PFSK-1 (cell line): ENCODE measurements around the gene AGR2.

Experiments used
- FOXP2 ChIP-seq: optimal IDR thresholded peaks from 2 replicates; pipeline ENCODE3; 2011; ENCODE audit warnings: borderline replicate concordance, control low read depth, inconsistent platforms; ENCODE audit not compliant: insufficient read depth; ENCODE audit errors: extremely low read length, extremely low read depth
- POLR2AphosphoS5 ChIP-seq: IDR thresholded peaks from 2 replicates; pipeline ENCODE4 v1.6.1; 2012; ENCODE audit warnings: low read depth, mild to moderate bottlenecking, control low read depth, low read length, moderate library complexity
- SIN3A ChIP-seq: IDR thresholded peaks from 2 replicates; pipeline ENCODE4 v1.6.1; 2012; ENCODE audit warnings: mild to moderate bottlenecking, low read length, moderate library complexity, borderline replicate concordance; ENCODE audit not compliant: insufficient read depth
- TAF1 ChIP-seq: IDR thresholded peaks from 2 replicates; pipeline ENCODE4 v1.6.1; 2012; ENCODE audit warnings: low read length, control low read depth, borderline replicate concordance; ENCODE audit not compliant: insufficient read depth
- TF ChIP-seq, protein P1 (sequence below), 2 experiments: IDR thresholded peaks; 2 replicates each; pipeline versions ENCODE4 v1.6.1 to v1.8.0; 2011 to 2012; ENCODE audit warnings: low read depth in 2 of 2, low read length in 2 of 2, control low read depth in 1 of 2, inconsistent platforms in 1 of 2, mild to moderate bottlenecking in 1 of 2, moderate library complexity in 1 of 2; ENCODE audit not compliant: insufficient read depth in 1 of 2

Gene AGR2

DNA sequence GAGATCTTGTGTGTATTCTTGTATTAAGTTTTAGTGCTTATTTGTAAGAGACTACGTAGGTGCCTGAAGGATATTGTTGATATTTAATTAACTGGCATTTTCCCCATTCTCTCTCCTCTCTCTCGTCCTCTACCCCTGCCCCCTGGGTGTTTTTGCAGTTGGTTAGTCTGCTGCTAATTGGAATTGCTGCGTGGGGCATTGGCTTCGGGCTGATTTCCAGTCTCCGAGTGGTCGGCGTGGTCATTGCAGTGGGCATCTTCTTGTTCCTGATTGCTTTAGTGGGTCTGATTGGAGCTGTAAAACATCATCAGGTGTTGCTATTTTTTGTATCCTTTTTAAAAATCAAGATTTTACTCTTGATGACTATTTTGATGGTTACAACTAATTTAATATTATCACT is 28.7 kb downstream of the AGR2 start:
- no peak for TF ChIP-seq POLR2AphosphoS5
- no peak for TF ChIP-seq SIN3A
- no peak for TF ChIP-seq FOXP2
- no peak for TF ChIP-seq TAF1
- TF ChIP-seq, protein P1, sequence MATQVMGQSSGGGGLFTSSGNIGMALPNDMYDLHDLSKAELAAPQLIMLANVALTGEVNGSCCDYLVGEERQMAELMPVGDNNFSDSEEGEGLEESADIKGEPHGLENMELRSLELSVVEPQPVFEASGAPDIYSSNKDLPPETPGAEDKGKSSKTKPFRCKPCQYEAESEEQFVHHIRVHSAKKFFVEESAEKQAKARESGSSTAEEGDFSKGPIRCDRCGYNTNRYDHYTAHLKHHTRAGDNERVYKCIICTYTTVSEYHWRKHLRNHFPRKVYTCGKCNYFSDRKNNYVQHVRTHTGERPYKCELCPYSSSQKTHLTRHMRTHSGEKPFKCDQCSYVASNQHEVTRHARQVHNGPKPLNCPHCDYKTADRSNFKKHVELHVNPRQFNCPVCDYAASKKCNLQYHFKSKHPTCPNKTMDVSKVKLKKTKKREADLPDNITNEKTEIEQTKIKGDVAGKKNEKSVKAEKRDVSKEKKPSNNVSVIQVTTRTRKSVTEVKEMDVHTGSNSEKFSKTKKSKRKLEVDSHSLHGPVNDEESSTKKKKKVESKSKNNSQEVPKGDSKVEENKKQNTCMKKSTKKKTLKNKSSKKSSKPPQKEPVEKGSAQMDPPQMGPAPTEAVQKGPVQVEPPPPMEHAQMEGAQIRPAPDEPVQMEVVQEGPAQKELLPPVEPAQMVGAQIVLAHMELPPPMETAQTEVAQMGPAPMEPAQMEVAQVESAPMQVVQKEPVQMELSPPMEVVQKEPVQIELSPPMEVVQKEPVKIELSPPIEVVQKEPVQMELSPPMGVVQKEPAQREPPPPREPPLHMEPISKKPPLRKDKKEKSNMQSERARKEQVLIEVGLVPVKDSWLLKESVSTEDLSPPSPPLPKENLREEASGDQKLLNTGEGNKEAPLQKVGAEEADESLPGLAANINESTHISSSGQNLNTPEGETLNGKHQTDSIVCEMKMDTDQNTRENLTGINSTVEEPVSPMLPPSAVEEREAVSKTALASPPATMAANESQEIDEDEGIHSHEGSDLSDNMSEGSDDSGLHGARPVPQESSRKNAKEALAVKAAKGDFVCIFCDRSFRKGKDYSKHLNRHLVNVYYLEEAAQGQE (IDR thresholded peaks at IDR 0.05; ENCODE audit: insufficient read depth in 1 of 2, low read depth in 2 of 2, low read length in 2 of 2): no peak

DNA sequence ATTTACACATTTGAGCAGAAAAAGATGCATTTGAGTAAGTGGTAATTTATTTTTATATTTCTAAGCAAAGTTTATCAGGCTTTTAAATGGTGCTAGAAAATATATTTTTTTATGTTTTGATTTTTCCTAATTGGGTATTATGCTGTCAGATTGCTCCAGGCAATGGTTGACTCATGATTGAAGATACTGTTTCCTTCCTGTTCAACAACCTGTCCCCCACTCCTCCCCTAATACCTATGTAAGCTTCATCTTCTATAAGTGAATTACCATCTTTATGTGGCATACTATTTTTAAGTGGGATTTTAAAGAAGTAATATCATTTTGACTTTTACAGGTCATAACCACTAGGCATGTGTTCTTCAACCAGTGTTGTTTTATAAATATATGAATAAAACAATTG is 29.8 kb downstream of the AGR2 start:
- TF ChIP-seq, protein P1 (IDR thresholded peaks at IDR 0.05; ENCODE audit: insufficient read depth in 1 of 2, low read depth in 2 of 2, low read length in 2 of 2): no peak
- TF ChIP-seq TAF1 (no peak), POLR2AphosphoS5 (no peak), FOXP2 (no peak), SIN3A (no peak)

DNA sequence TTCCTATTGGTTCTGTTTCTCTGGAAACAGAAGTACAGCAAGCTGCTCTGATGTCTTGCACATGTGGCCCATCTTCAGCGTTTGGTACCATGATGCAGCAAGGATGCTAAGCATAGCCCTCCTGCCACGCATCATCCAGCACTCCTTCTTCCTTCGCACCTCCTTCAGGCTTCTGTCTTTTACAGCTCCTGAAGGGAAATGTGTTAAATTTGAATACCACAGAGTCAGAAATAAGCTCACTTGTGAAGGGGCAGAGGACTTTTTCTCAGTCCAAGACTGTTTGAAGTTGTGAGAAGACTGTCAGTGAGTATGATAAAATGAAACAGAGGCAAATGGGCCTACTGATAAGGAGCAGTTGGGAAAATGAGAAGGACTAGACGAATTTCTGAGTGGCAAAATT is 30.5 kb downstream of the AGR2 start:
- TF ChIP-seq, protein P1 (IDR thresholded peaks at IDR 0.05; ENCODE audit: insufficient read depth in 1 of 2, low read depth in 2 of 2, low read length in 2 of 2): no peak
- TF ChIP-seq POLR2AphosphoS5 (no peak), FOXP2 (no peak), SIN3A (no peak)

DNA sequence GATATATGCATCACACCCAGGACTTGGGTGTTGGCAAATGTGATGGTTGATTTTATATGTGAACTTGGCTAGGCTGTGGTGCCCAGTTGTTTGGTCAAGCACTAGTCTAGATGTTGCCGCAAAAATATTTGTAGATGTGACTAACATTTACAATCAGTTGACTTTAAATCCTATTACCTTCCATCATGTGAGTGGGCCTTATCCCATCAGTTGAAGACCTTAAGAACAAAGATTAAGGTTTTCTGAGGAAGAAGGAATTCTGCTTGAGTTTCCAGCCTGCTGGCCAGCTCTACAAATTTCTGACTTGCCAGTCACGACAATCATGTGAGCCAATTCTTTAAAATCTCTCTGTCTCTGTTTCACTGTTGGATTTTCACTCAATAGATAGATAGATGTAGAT is 30.9 kb downstream of the AGR2 start:
- no peak for TF ChIP-seq TAF1
- TF ChIP-seq SIN3A: no peak
- TF ChIP-seq FOXP2: no peak
- TF ChIP-seq POLR2AphosphoS5: no peak
- TF ChIP-seq, protein P1 (IDR thresholded peaks at IDR 0.05; ENCODE audit: insufficient read depth in 1 of 2, low read depth in 2 of 2, low read length in 2 of 2): no peak

DNA sequence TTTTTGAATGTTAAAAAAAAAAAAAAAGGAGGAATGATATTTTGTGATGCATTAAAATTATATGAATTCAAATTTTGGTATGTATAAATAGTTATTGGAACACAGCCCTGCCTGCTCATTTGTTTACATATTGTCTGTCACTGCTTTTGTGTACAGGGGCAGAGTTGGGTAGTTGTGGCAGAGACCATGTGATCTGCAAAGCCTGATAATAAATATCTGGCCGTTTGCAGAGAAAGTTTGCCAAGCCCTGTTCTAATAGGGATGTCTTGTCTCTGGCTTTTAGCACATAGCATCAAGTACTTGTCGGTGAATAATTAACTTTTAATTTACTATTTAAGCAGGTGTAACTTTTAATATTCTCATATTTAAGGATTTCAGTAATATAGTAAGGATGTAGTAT is 31.5 kb downstream of the AGR2 start:
- TF ChIP-seq, protein P1 (IDR thresholded peaks at IDR 0.05; ENCODE audit: insufficient read depth in 1 of 2, low read depth in 2 of 2, low read length in 2 of 2): no peak
- no peak for TF ChIP-seq SIN3A
- no peak for TF ChIP-seq POLR2AphosphoS5
- no peak for TF ChIP-seq FOXP2
